ENCODE measurements around the gene BPI. TPM values are rescaled to one million over a fixed set of nuclear protein-coding genes. Genes with fewer than 3 reads are reported as not detected.
"Not testable (repeated sequence)": the region's sequence is repeated elsewhere in the genome, so short reads cannot be mapped to it uniquely, and the experiment has no call there.

BPI gene
- total RNA-seq, 1 donor from 2014 or later: not detected

GRCh38 chr20:38277285-38277684, 26.7 kb upstream of the BPI start:
- intact Hi-C loops (cut with micrococcal nuclease): no loop called here

GRCh38 chr20:38277691-38278090, 26.3 kb upstream of the BPI start:
- intact Hi-C loops (cut with micrococcal nuclease): no loop called here

GRCh38 chr20:38278131-38278530, 25.8 kb upstream of the BPI start:
- intact Hi-C loops (cut with micrococcal nuclease): no loop called here

- intact Hi-C loops (cut with micrococcal nuclease): no loop called here
Observed at GRCh38 chr20:38278763-38279162, 25.2 kb upstream of the BPI start.

- intact Hi-C loops (cut with micrococcal nuclease): not testable (repeated sequence)
Observed at GRCh38 chr20:38281176-38281915, 22.6 kb upstream of the BPI start.

- intact Hi-C loops (cut with micrococcal nuclease): no loop called here
Observed at GRCh38 chr20:38283236-38283635, 20.7 kb upstream of the BPI start.

GRCh38 chr20:38284066-38284650, 19.8 kb upstream of the BPI start:
- intact Hi-C loops (cut with micrococcal nuclease): not testable (repeated sequence)

GRCh38 chr20:38284893-38285444, 19.0 kb upstream of the BPI start:
- intact Hi-C loops (cut with micrococcal nuclease): no loop called here

- intact Hi-C loops (cut with micrococcal nuclease): no loop called here
Observed at GRCh38 chr20:38286586-38287531, 17.1 kb upstream of the BPI start.

- intact Hi-C loops (cut with micrococcal nuclease): no loop called here
Observed at GRCh38 chr20:38290829-38291814, 12.8 kb upstream of the BPI start.

- intact Hi-C loops (cut with micrococcal nuclease): no loop called here
Observed at GRCh38 chr20:38291966-38292365, 12.0 kb upstream of the BPI start.

- intact Hi-C loops (cut with micrococcal nuclease): no loop called here
Observed at GRCh38 chr20:38293491-38294065, 10.4 kb upstream of the BPI start.

- intact Hi-C loops (cut with micrococcal nuclease): no loop called here
Observed at GRCh38 chr20:38294076-38294591, 9.8 kb upstream of the BPI start.

GRCh38 chr20:38295811-38296210, 8.1 kb upstream of the BPI start:
- intact Hi-C loops (cut with micrococcal nuclease): no loop called here

- intact Hi-C loops (cut with micrococcal nuclease): no loop called here
Observed at GRCh38 chr20:38296433-38296832, 7.5 kb upstream of the BPI start.

GRCh38 chr20:38297916-38298674, 5.9 kb upstream of the BPI start:
- intact Hi-C loops (cut with micrococcal nuclease): no loop called here

GRCh38 chr20:38298768-38299288, 5.1 kb upstream of the BPI start:
- intact Hi-C loops (cut with micrococcal nuclease): no loop called here

- intact Hi-C loops (cut with micrococcal nuclease): loop anchor here (10.0 kb wide), 1 partner anchor 245 kb away; no protein-coding TSS in a partner anchor
Observed at GRCh38 chr20:38299963-38300362, 4.0 kb upstream of the BPI start.

GRCh38 chr20:38300438-38300837, 3.5 kb upstream of the BPI start:
- intact Hi-C loops (cut with micrococcal nuclease): loop anchor here (10.0 kb wide), 1 partner anchor 246 kb away; no protein-coding TSS in a partner anchor

All from T-helper 1 cell treated with Interleukin-12 subunit alpha and Interleukin-12 subunit beta and Interleukin-4 antibody, amounts not matched to agents 30 ng/mL and 1 ng/mL, for 36 hours (primary cell).